GM23248 (cell line): ENCODE results near the gene TAF12.

Source experiments
- EZH2 ChIP-seq: fragments of 200-600 bp; sonication (generic); IDR thresholded peaks from 2 replicates; pipeline ENCODE4 v1.6.1; 2018; ENCODE audit warnings: antibody characterized with exemption, mild to moderate bottlenecking; ENCODE audit not compliant: insufficient read depth, poor library complexity, severe bottlenecking
- EZH2phosphoT487 ChIP-seq: fragments of 200-600 bp; sonication (generic); IDR thresholded peaks from 2 replicates; pipeline ENCODE4 v1.6.1; 2018; ENCODE audit warnings: antibody characterized with exemption, moderate library complexity, mild to moderate bottlenecking, low read depth; ENCODE audit not compliant: insufficient read depth

- TF ChIP-seq EZH2 (no peak), EZH2phosphoT487 (no peak)
Measured at GRCh38 chr1:28604411-28604810, 38.5 kb downstream of the TAF12 start.
